Liver (tissue), 3 donors: ENCODE data around the gene SMC1A.

Source experiments
- CTCF ChIP-seq: fragments of 150-350 bp; IDR thresholded peaks from 2 replicates; pipeline ENCODE4 v1.5.1; 2017; ENCODE audit warnings: improper control_type of control experiment, low read depth, low read length; ENCODE audit not compliant: missing input control
- EGR1 ChIP-seq, 2 donors: IDR thresholded peaks; 2 replicates each; pipeline ENCODE4 v1.6.1; 2016 to 2018; ENCODE audit warnings: antibody characterized with exemption in 2 of 2, low read depth in 2 of 2
- GABPA ChIP-seq, 2 donors: IDR thresholded peaks in 1 of 2; conservative IDR thresholded peaks in 1 of 2; 2 replicates each; pipeline ENCODE4 v1.6.1; 2016; ENCODE audit warnings: antibody characterized with exemption in 2 of 2, mild to moderate bottlenecking in 1 of 2, moderate library complexity in 1 of 2
- JUND ChIP-seq, 2 donors: IDR thresholded peaks; 2 replicates each; pipeline ENCODE4 v1.6.1; 2016; ENCODE audit warnings: antibody characterized with exemption in 2 of 2
- RAD21 ChIP-seq, 2 donors: IDR thresholded peaks; 2 replicates each; pipeline ENCODE4 v1.6.1; 2016; ENCODE audit warnings: antibody characterized with exemption in 2 of 2, mild to moderate bottlenecking in 2 of 2
- REST ChIP-seq: IDR thresholded peaks from 2 replicates; pipeline ENCODE4 v1.6.1; 2016; ENCODE audit warnings: antibody characterized with exemption, mild to moderate bottlenecking
- RXRA ChIP-seq, 2 donors: IDR thresholded peaks; 2 replicates each; pipeline ENCODE4 v1.6.1; 2017 to 2018; ENCODE audit warnings: antibody characterized with exemption in 2 of 2, mild to moderate bottlenecking in 1 of 2
- SP1 ChIP-seq: IDR thresholded peaks from 2 replicates; pipeline ENCODE4 v1.6.1; 2018; ENCODE audit warnings: antibody characterized with exemption, mild to moderate bottlenecking
- TAF1 ChIP-seq: conservative IDR thresholded peaks from 2 replicates; pipeline ENCODE4 v1.6.1; 2016; ENCODE audit warnings: antibody characterized with exemption, mild to moderate bottlenecking
- donor health status: healthy.
- donor health status: healthy.

- TF ChIP-seq RXRA (IDR thresholded peaks at IDR 0.05), result no peak
- no peak for TF ChIP-seq GABPA (IDR thresholded peaks at IDR 0.05 in 1 of 2, conservative IDR thresholded peaks at IDR 0.05 in 1 of 2)
- no peak for TF ChIP-seq JUND (IDR thresholded peaks at IDR 0.05)
- no peak for TF ChIP-seq TAF1
- no peak for TF ChIP-seq EGR1 (IDR thresholded peaks at IDR 0.05; ENCODE audit: low read depth in 2 of 2)
- TF ChIP-seq CTCF, result no peak
- no peak for TF ChIP-seq SP1
- TF ChIP-seq RAD21 (IDR thresholded peaks at IDR 0.05), result no peak
- TF ChIP-seq REST, result no peak
These were observed 43.3 kb downstream of the SMC1A start for GRCh38 chrX:53379008-53379710.
